HepG2 (cell line): ENCODE results near the gene ARHGAP26. TPM values are rescaled to one million over a fixed set of nuclear protein-coding genes. Genes with fewer than 3 reads are reported as not detected.

Source experiments
- ATAC-seq: fragments of 200-7000 bp; cut with Tn5 transposase; 3 replicates; pipeline ENCODE4 v1.9.1; 2020; ENCODE audit warnings: mild to moderate bottlenecking, moderate library complexity
- BruUV-seq: library from RNA; stranded (reverse); fragments of 400-500 nt; replicated peaks from 2 replicates; lab custom pipeline; 2021; lab: Mats Ljungman, UMichigan
- CTCF ChIA-PET: fragments of 300-600 bp; formaldehyde crosslinking; extraction: SDS; loops from one replicate; lab custom pipeline; 2021; ENCODE audit warnings: low total read pairs, inconsistent platforms, low intra/inter-chr PET ratio; lab: Yijun Ruan, JAX
- POLR2A ChIA-PET: fragments of 350-600 bp; sonication (Branson Sonifier 250); formaldehyde crosslinking; loops from one replicate; lab custom pipeline; 2020; ENCODE audit warnings: antibody characterized with exemption, inconsistent platforms; lab: Yijun Ruan, JAX
- DNase-seq: peaks from one replicate; pipeline ENCODE4 v3.0.0-alpha.2; 2015; ENCODE audit warnings: low spot score
- FAIRE-seq: peaks from 3 replicates; lab custom pipeline; 2011; peaks lifted over from hg19 to GRCh38; lab: Jason Lieb, UNC
- H2AFZ ChIP-seq: one replicate; pipeline ENCODE4 v1.6.1; 2011; ENCODE audit warnings: low read length, inconsistent platforms
- H3K27ac ChIP-seq: fragments of 300-600 bp; 3 replicates; pipeline ENCODE4 v1.8.0; 2011; ENCODE audit warnings: mixed run types, mild to moderate bottlenecking, mixed read lengths, low read length, inconsistent platforms; ENCODE audit not compliant: insufficient read depth; ENCODE audit errors: extremely low read length
- H3K27me3 ChIP-seq, 2 experiments: fragments of 200-600 bp in 1 of 2; 2 replicates in 1 of 2; 3 replicates in 1 of 2; pipeline versions ENCODE4 v1.6.0 to v1.8.0; 2011; ENCODE audit warnings: low read length in 2 of 2, mild to moderate bottlenecking in 2 of 2, moderate library complexity in 2 of 2, inconsistent platforms in 1 of 2; ENCODE audit not compliant: insufficient read depth in 2 of 2, control insufficient read depth in 1 of 2
- H3K36me3 ChIP-seq, 2 experiments: fragments of 200-600 bp in 1 of 2; replicated peaks in 1 of 2; 2 replicates in 1 of 2; 3 replicates in 1 of 2; pipeline versions ENCODE4 v1.5.1 to v1.8.0; 2011; ENCODE audit warnings: low read length in 2 of 2, inconsistent platforms in 1 of 2; ENCODE audit not compliant: insufficient read depth in 2 of 2, control insufficient read depth in 1 of 2
- H3K4me1 ChIP-seq: 2 replicates; pipeline ENCODE4 v1.5.1; 2012; ENCODE audit warnings: low read length, inconsistent platforms; ENCODE audit not compliant: insufficient read depth
- H3K4me2 ChIP-seq: 2 replicates; pipeline ENCODE4 v1.6.0; 2011; ENCODE audit warnings: low read depth, low read length, inconsistent platforms
- H3K4me3 ChIP-seq, 3 experiments: fragments of 200-600 bp in 1 of 3; sonication (generic), shearing (Covaris generic) in 1 of 3; replicated peaks in 1 of 3; 2 replicates each; pipeline ENCODE4 v1.5.1; 2011 to 2016; ENCODE audit warnings: low read length in 3 of 3, inconsistent platforms in 2 of 3, low read depth in 2 of 3, mild to moderate bottlenecking in 2 of 3, control low read depth in 1 of 3, mixed read lengths in 1 of 3; ENCODE audit not compliant: insufficient read depth in 1 of 3
- H3K79me2 ChIP-seq: one replicate; pipeline ENCODE4 v1.6.1; 2011; ENCODE audit warnings: low read length, inconsistent platforms; ENCODE audit not compliant: insufficient read depth
- H3K9ac ChIP-seq: 2 replicates; pipeline ENCODE4 v1.6.0; 2011; ENCODE audit warnings: mild to moderate bottlenecking, low read depth, low read length, inconsistent platforms; ENCODE audit not compliant: insufficient read depth
- H3K9me3 ChIP-seq: 2 replicates; pipeline ENCODE4 v1.5.1; 2012; ENCODE audit warnings: mild to moderate bottlenecking, low read length
- H4K20me1 ChIP-seq: 2 replicates; pipeline ENCODE4 v1.6.0; 2011; ENCODE audit warnings: inconsistent platforms, mild to moderate bottlenecking, low read length, moderate library complexity; ENCODE audit not compliant: insufficient read depth
- ARNTL ChIP-seq: sonication (generic); formaldehyde crosslinking; IDR thresholded peaks from 2 replicates; pipeline ENCODE4 v1.4.0; 2020; ENCODE audit warnings: mild to moderate bottlenecking, missing genetic modification reagents
- CEBPB ChIP-seq: IDR thresholded peaks from 2 replicates; pipeline ENCODE4 v1.6.1; 2011; ENCODE audit warnings: low read depth, low read length, improper control_type of control experiment, borderline replicate concordance
- DMTF1 ChIP-seq: sonication (generic); formaldehyde crosslinking; IDR thresholded peaks from 2 replicates; pipeline ENCODE4 v1.4.0; 2020; ENCODE audit warnings: mild to moderate bottlenecking, missing genetic modification reagents
- USF2 ChIP-seq, 2 experiments: sonication (generic) in 1 of 2; formaldehyde crosslinking in 1 of 2; IDR thresholded peaks; 2 replicates each; pipeline versions ENCODE4 v1.5.1 to v1.6.1; 2011 to 2020; ENCODE audit warnings: borderline replicate concordance in 1 of 2, low read depth in 1 of 2, low read length in 1 of 2, mild to moderate bottlenecking in 1 of 2, missing genetic modification reagents in 1 of 2, moderate library complexity in 1 of 2
- ZNF136 ChIP-seq: sonication (generic); formaldehyde crosslinking; IDR thresholded peaks from 2 replicates; pipeline ENCODE4 v1.8.1; 2022; ENCODE audit warnings: low read depth, mild to moderate bottlenecking, moderate library complexity, missing genetic modification reagents
- ZNF276 ChIP-seq: sonication (generic); formaldehyde crosslinking; IDR thresholded peaks from 2 replicates; pipeline ENCODE4 v1.4.0; 2020; ENCODE audit warnings: mild to moderate bottlenecking, low read depth, missing genetic modification reagents
- WGBS: methylation state at CpG from one replicate; pipeline ENCODE4 v1.1.6; 2017; ENCODE audit warnings: low lambda C conversion rate; 5-methylcytosine and 5-hydroxymethylcytosine counted together
- in situ Hi-C: cut with HindIII; loops from 2 replicates; pipeline ENCODE4 v1.10.0; 2017; ENCODE audit warnings: low pct_unique_long_range_greater_than_20kb; ENCODE audit not compliant: extremely low pct_ligation_motif_present
- intact Hi-C: fragments of 100-400 bp; cut with micrococcal nuclease; formaldehyde crosslinking; loops from one replicate; pipeline ENCODE4 v1.10.0; 2022; ENCODE audit not compliant: unreplicated experiment
- polyA plus RNA-seq, 8 experiments: library from polyadenylated mRNA; depleted of rRNA in 3 of 8; stranded (reverse) in 7 of 8; unstranded in 1 of 8; fragments of >200 nt; fragmentation: Illumina TruSeq in 4 of 8; extraction: Trizol in 4 of 8; gene quantifications; 2 replicates each; pipeline versions ENCODE4 v1.2.1 to v1.2.3, GENCODE V29; 2011 to 2016; ENCODE audit warnings: low read depth in 4 of 8, missing spikeins in 1 of 8, mixed read lengths in 1 of 8; ENCODE audit not compliant: insufficient read depth in 1 of 8
- total RNA-seq, 5 experiments: library from RNA; depleted of rRNA; stranded (reverse); fragments of >200 nt; fragmentation: Illumina TruSeq; extraction: Trizol; gene quantifications; 2 replicates each; pipeline ENCODE4 v1.2.3, GENCODE V29; 2016; ENCODE audit warnings: low read depth in 1 of 5
- TF ChIP-seq, protein P1 (sequence below): sonication (generic); formaldehyde crosslinking; IDR thresholded peaks from 2 replicates; pipeline ENCODE4 v1.4.0; 2020; ENCODE audit warnings: low read depth, mild to moderate bottlenecking, missing genetic modification reagents

The ARHGAP26 gene
- total and polyA plus RNA-seq, 2 of the 13 experiments (the other 11 are each of a cell fraction or from before 2014, with no cell fraction given), result 9.6 to 18.2 TPM

DNA sequence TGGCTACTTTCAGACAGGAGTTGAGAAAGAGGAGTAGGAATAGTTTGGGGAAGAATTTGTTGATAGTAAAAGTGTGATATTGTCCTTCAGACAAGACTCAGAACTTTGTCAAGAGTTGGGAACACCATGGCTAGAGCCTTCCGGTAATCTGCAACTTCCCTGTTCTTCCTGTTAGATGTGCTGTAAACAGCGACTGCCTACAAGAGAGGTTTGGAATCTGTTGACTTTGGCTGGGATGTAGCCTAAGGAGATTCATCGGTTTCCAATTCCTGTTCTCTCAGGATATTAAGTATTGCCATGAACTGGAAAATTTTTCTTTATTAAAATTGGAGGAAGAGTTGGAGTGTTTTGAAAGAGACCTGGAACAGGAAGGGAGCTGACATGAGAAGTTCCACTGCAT, 43.9 kb downstream of the ARHGAP26 start:
- Histone ChIP-seq H3K9ac (no peak overlapping the region), H2AFZ (no peak overlapping the region), H4K20me1 (no peaks in the 10 kb centered on the region), H3K27me3 (no peaks in the 10 kb centered on the region), H3K4me3 (no peak overlapping the region), H3K79me2 (peaks cover 16% of the 10 kb centered on the region), H3K27ac (no peak overlapping the region), H3K9me3 (no peaks in the 10 kb centered on the region), H3K36me3 (no peaks in the 10 kb centered on the region), H3K4me2 (no peak overlapping the region), H3K4me1 (peaks cover 81% of the 10 kb centered on the region)
- in situ Hi-C loops (no loop called here), intact Hi-C loops (no loop called here)
- FAIRE-seq, result no peak
- BruUV-seq, result no TSS peak
- no peak for TF ChIP-seq ZNF136 (CRISPR knock-in tag)
- POLR2A ChIA-PET, result no interaction called here
- CTCF ChIA-PET, result no interaction called here
- no peak for ATAC-seq
- DNase-seq, result no peak
- WGBS, result 98% methylated on average over 3 of the region's 3 CpGs

DNA sequence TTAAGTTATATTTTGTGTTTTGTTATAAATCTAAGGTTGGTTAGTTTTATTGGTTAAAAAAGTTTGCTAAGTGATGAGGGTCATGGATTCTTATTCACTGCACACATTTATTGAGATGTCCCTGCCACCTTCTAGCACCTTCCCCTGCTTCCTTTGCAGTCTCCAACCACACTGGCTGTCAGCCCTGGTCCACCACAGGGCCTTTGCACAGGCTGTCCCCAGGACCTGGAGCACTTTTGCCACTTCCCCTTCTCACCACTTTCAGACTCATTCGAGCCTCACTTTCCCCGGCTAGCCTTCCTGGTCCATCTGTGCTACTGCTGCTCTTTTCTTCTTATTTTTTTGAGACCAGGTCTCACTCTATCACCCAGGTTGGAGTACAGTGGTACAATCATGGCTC, 45.3 kb downstream of the ARHGAP26 start:
- Histone ChIP-seq H3K27me3 (no peaks in the 10 kb centered on the region), H3K9me3 (no peaks in the 10 kb centered on the region), H3K4me1 (peaks cover 81% of the 10 kb centered on the region), H3K4me2 (no peak overlapping the region), H3K36me3 (no peaks in the 10 kb centered on the region), H2AFZ (no peak overlapping the region), H3K79me2 (peaks cover 18% of the 10 kb centered on the region), H3K27ac (no peak overlapping the region), H3K9ac (no peak overlapping the region), H4K20me1 (no peaks in the 10 kb centered on the region), H3K4me3 (no peak overlapping the region)
- DNase-seq (no peak), ATAC-seq (no peak), FAIRE-seq (no peak)
- WGBS, result 96% methylated on average over 2 of the region's 2 CpGs
- CTCF ChIA-PET, result no interaction called here
- in situ Hi-C loops (no loop called here), intact Hi-C loops (no loop called here)
- POLR2A ChIA-PET, result no interaction called here
- no TSS peak for BruUV-seq
- no peak for TF ChIP-seq USF2 (IDR thresholded peaks at IDR 0.05; ENCODE audit: low read depth, low read length)
- no peak for TF ChIP-seq USF2 (CRISPR knock-in tag; IDR thresholded peaks at IDR 0.05; ENCODE audit: borderline replicate concordance)
- TF ChIP-seq, protein P1, sequence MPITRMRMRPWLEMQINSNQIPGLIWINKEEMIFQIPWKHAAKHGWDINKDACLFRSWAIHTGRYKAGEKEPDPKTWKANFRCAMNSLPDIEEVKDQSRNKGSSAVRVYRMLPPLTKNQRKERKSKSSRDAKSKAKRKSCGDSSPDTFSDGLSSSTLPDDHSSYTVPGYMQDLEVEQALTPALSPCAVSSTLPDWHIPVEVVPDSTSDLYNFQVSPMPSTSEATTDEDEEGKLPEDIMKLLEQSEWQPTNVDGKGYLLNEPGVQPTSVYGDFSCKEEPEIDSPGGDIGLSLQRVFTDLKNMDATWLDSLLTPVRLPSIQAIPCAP (CRISPR knock-in tag), result no peak
- TF ChIP-seq ARNTL (CRISPR knock-in tag), result no peak
- no peak for TF ChIP-seq CEBPB
- no peak for TF ChIP-seq DMTF1
- no peak for TF ChIP-seq ZNF276
